ENCODE data around the gene KERA. TPM values are rescaled to one million over a fixed set of nuclear protein-coding genes. Genes with fewer than 3 reads are reported as not detected.

KERA gene
- total RNA-seq, 1 experiment from 2014 or later: not detected

DNA sequence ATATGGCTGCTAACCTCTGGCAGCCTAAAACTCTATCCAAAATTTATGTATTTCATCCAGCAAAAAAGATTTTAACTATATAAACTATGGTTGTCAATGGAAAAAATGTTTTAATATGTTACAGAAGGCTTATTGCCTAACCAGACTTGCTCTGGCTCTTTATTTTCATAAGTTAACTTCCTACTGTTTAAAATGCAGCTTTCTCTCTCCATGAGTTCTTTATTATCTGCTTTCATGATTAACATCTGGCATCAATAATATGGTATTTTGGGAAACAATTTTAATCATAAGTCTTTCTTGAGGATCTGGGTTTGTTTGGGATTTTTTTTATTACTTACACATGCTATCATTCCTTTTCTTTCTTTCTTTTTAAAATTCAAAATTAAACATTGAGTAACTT lies 20.5 kb downstream of the KERA start:
- Histone ChIP-seq H3K23me2 (ENCODE audit: insufficient read length, low read depth, low read length, poor library complexity, severe bottlenecking) (no peaks in the 10 kb centered on the region), H3K79me2 (ENCODE audit: insufficient read depth, low read length) (no peaks in the 10 kb centered on the region), H3K79me1 (ENCODE audit: insufficient read depth, low read depth, low read length, poor library complexity, severe bottlenecking) (no peaks in the 10 kb centered on the region), H2AFZ (ENCODE audit: low read length) (no peak overlapping the region), H3K9ac (ENCODE audit: extremely low read depth, insufficient read length, low read length) (no peak overlapping the region), H2BK20ac (ENCODE audit: low read depth, low read length, poor library complexity, severe bottlenecking) (no peak overlapping the region), H3T11ph (ENCODE audit: low read length) (no peak overlapping the region), H3K4me2 (ENCODE audit: insufficient read depth, insufficient read length, low read length) (no peak overlapping the region), H2BK120ac (ENCODE audit: low read depth, low read length, poor library complexity, severe bottlenecking) (no peak overlapping the region), H3K56ac (ENCODE audit: insufficient read length, low read depth, low read length) (no peak overlapping the region), H3K27me3 (ENCODE audit: insufficient read depth, low read length) (no peaks in the 10 kb centered on the region), H3K18ac (ENCODE audit: insufficient read length, low read depth, low read length) (no peak overlapping the region), H4K20me1 (ENCODE audit: control insufficient read depth, insufficient read depth, insufficient read length) (no peaks in the 10 kb centered on the region), H2BK5ac (ENCODE audit: insufficient read length, low read length) (no peak overlapping the region), H3K4ac (ENCODE audit: low read depth, low read length) (no peak overlapping the region), H3K27ac (ENCODE audit: insufficient read length, low read depth, low read length) (no peak overlapping the region), H2BK15ac (ENCODE audit: low read depth, low read length) (no peak overlapping the region), H2AK5ac (ENCODE audit: insufficient read length, low read length) (no peak overlapping the region), H4K8ac (replicated peaks; ENCODE audit: insufficient read length, low read depth, low read length) (no peak overlapping the region), H4K5ac (ENCODE audit: insufficient read length, low read depth, low read length) (no peak overlapping the region), H3K9me3 (ENCODE audit: control insufficient read depth, low read depth, low read length) (no peaks in the 10 kb centered on the region), H3K4me1 (ENCODE audit: insufficient read depth, low read length) (no peaks in the 10 kb centered on the region), H3K14ac (ENCODE audit: insufficient read depth, low read length) (no peak overlapping the region), H2BK12ac (ENCODE audit: insufficient read length, low read depth, low read length) (no peak overlapping the region), H3K23ac (ENCODE audit: insufficient read length, low read depth, low read length) (no peak overlapping the region), H4K91ac (ENCODE audit: insufficient read length, low read depth, low read length) (no peak overlapping the region)
- H3K4me3 Mint-ChIP-seq: no peak overlapping the region
- H3K27ac Mint-ChIP-seq: no peak overlapping the region
- no peaks in the 10 kb centered on the region for H3K9me3 Mint-ChIP-seq
- no peak for DNase-seq
- no peaks in the 10 kb centered on the region for H3K36me3 Mint-ChIP-seq (ENCODE audit: insufficient read depth in 1 of 3, low read depth in 3 of 3)
- H3K27me3 Mint-ChIP-seq (ENCODE audit: low read depth): no peaks in the 10 kb centered on the region
- H3K4me1 Mint-ChIP-seq: peaks cover 0 to 3% of the 10 kb centered on the region in 2 experiments; a peak in 2 of 4 replicates
- TF ChIP-seq CTCF (conservative IDR thresholded peaks at IDR 0.05): no peak

Measured in H9 (cell line).